ENCODE data around the gene SERPINB13.
"Not testable (repeated sequence)": the region's sequence is repeated elsewhere in the genome, so short reads cannot be mapped to it uniquely, and the experiment has no call there.

GRCh38 chr18:63644142-63644541 is 57.0 kb downstream of the SERPINB13 start, which contains the start of gene SERPINB4:
- TF ChIP-seq POLR2AphosphoS5 (IDR thresholded peaks at IDR 0.05; ENCODE audit: low read depth, low read length); POLR2A (IDR thresholded peaks at IDR 0.05; ENCODE audit: low read depth, low read length); TAF1 (IDR thresholded peaks at IDR 0.05; ENCODE audit: borderline replicate concordance, low read depth, low read length): not testable (repeated sequence)
